H9 (cell line): ENCODE results near the gene PACSIN2. TPM values are rescaled to one million over a fixed set of nuclear protein-coding genes. Genes with fewer than 3 reads are reported as not detected.

Experiments
- DNase-seq: peaks from one replicate; pipeline ENCODE4 v3.0.0-alpha.2; 2017
- H2AFZ ChIP-seq: one replicate; pipeline ENCODE4 v1.6.1; 2013; ENCODE audit warnings: mild to moderate bottlenecking, low read length, control low read depth, moderate library complexity
- H2AK5ac ChIP-seq: 2 replicates; pipeline ENCODE4 v1.6.1; 2013; ENCODE audit warnings: low read length, control low read depth, mixed read lengths; ENCODE audit not compliant: insufficient read length
- H2BK120ac ChIP-seq: one replicate; pipeline ENCODE4 v1.6.1; 2013; ENCODE audit warnings: low read depth, mild to moderate bottlenecking, low read length, control low read depth, inconsistent platforms; ENCODE audit not compliant: poor library complexity, severe bottlenecking
- H2BK12ac ChIP-seq: 2 replicates; pipeline ENCODE4 v1.6.1; 2013; ENCODE audit warnings: low read length, control low read depth, mixed read lengths, low read depth; ENCODE audit not compliant: insufficient read length
- H2BK15ac ChIP-seq: 2 replicates; pipeline ENCODE4 v1.6.1; 2013; ENCODE audit warnings: low read depth, low read length, control low read depth
- H2BK20ac ChIP-seq: one replicate; pipeline ENCODE4 v1.6.1; 2013; ENCODE audit warnings: low read depth, mild to moderate bottlenecking, low read length, control low read depth, inconsistent platforms; ENCODE audit not compliant: poor library complexity, severe bottlenecking
- H2BK5ac ChIP-seq: 2 replicates; pipeline ENCODE4 v1.6.1; 2013; ENCODE audit warnings: low read length, control low read depth, mixed read lengths; ENCODE audit not compliant: insufficient read length
- H3K14ac ChIP-seq: 2 replicates; pipeline ENCODE4 v1.6.1; 2013; ENCODE audit warnings: low read length, control low read depth; ENCODE audit not compliant: insufficient read depth
- H3K18ac ChIP-seq: 2 replicates; pipeline ENCODE4 v1.6.1; 2013; ENCODE audit warnings: low read depth, mild to moderate bottlenecking, mixed read lengths, low read length, control low read depth; ENCODE audit not compliant: insufficient read length
- H3K23ac ChIP-seq: 2 replicates; pipeline ENCODE4 v1.6.1; 2013; ENCODE audit warnings: low read length, control low read depth, mixed read lengths, low read depth; ENCODE audit not compliant: insufficient read length
- H3K23me2 ChIP-seq: 2 replicates; pipeline ENCODE4 v1.6.1; 2013; ENCODE audit warnings: low read depth, mild to moderate bottlenecking, mixed read lengths, low read length, control low read depth; ENCODE audit not compliant: insufficient read length, poor library complexity, severe bottlenecking
- H3K27ac ChIP-seq: 2 replicates; pipeline ENCODE4 v1.5.1; 2013; ENCODE audit warnings: low read length, control low read depth, mixed read lengths, low read depth; ENCODE audit not compliant: insufficient read length
- H3K27me3 ChIP-seq: 2 replicates; pipeline ENCODE4 v1.6.1; 2013; ENCODE audit warnings: low read length, control low read depth, inconsistent platforms; ENCODE audit not compliant: insufficient read depth
- H3K4ac ChIP-seq: 2 replicates; pipeline ENCODE4 v1.6.1; 2013; ENCODE audit warnings: low read depth, mild to moderate bottlenecking, control low read depth, inconsistent platforms, low read length, moderate library complexity
- H3K4me1 ChIP-seq: 2 replicates; pipeline ENCODE4 v1.6.1; 2013; ENCODE audit warnings: low read length, control low read depth, inconsistent platforms; ENCODE audit not compliant: insufficient read depth
- H3K4me2 ChIP-seq: 2 replicates; pipeline ENCODE4 v1.6.1; 2013; ENCODE audit warnings: low read length, control low read depth, mixed read lengths; ENCODE audit not compliant: insufficient read length, insufficient read depth
- H3K56ac ChIP-seq: 2 replicates; pipeline ENCODE4 v1.6.1; 2013; ENCODE audit warnings: low read depth, mild to moderate bottlenecking, mixed read lengths, low read length, control low read depth; ENCODE audit not compliant: insufficient read length
- H3K79me1 ChIP-seq: 2 replicates; pipeline ENCODE4 v1.6.1; 2013; ENCODE audit warnings: low read depth, mild to moderate bottlenecking, moderate library complexity, low read length, control low read depth, inconsistent platforms; ENCODE audit not compliant: insufficient read depth, poor library complexity, severe bottlenecking
- H3K79me2 ChIP-seq: 2 replicates; pipeline ENCODE4 v1.6.1; 2013; ENCODE audit warnings: low read length, control low read depth, inconsistent platforms; ENCODE audit not compliant: insufficient read depth
- H3K9ac ChIP-seq: 2 replicates; pipeline ENCODE4 v1.6.1; 2013; ENCODE audit warnings: low read length, control low read depth, mixed read lengths; ENCODE audit not compliant: insufficient read length; ENCODE audit errors: extremely low read depth
- H3K9me3 ChIP-seq: one replicate; pipeline ENCODE4 v1.6.1; 2013; ENCODE audit warnings: low read depth, low read length, inconsistent platforms; ENCODE audit not compliant: control insufficient read depth
- H3T11ph ChIP-seq: one replicate; pipeline ENCODE4 v1.6.1; 2013; ENCODE audit warnings: mild to moderate bottlenecking, low read length, control low read depth, inconsistent platforms
- H4K20me1 ChIP-seq: one replicate; pipeline ENCODE4 v1.6.1; 2013; ENCODE audit not compliant: control insufficient read depth, insufficient read length, insufficient read depth
- H4K5ac ChIP-seq: 2 replicates; pipeline ENCODE4 v1.6.1; 2013; ENCODE audit warnings: low read depth, mild to moderate bottlenecking, mixed read lengths, low read length, control low read depth; ENCODE audit not compliant: insufficient read length
- H4K8ac ChIP-seq: replicated peaks from 2 replicates; pipeline ENCODE4 v1.6.1; 2013; ENCODE audit warnings: low read length, control low read depth, mixed read lengths, low read depth; ENCODE audit not compliant: insufficient read length
- H4K91ac ChIP-seq: 2 replicates; pipeline ENCODE4 v1.6.1; 2013; ENCODE audit warnings: low read depth, mild to moderate bottlenecking, moderate library complexity, mixed read lengths, low read length, control low read depth; ENCODE audit not compliant: insufficient read length
- H3K27ac Mint-ChIP-seq, 3 experiments: 2 replicates in 2 of 3; 3 replicates in 1 of 3; pipeline ENCODE4 v1.8.0; 2020 to 2021; ENCODE audit warnings: mixed read lengths in 3 of 3, mild to moderate bottlenecking in 1 of 3, moderate library complexity in 1 of 3
- H3K27me3 Mint-ChIP-seq: 2 replicates; pipeline ENCODE4 v1.8.0; 2021; ENCODE audit warnings: low read depth, mild to moderate bottlenecking, moderate library complexity, mixed read lengths
- H3K36me3 Mint-ChIP-seq, 3 experiments: 2 replicates in 2 of 3; 3 replicates in 1 of 3; pipeline ENCODE4 v1.8.0; 2020 to 2021; ENCODE audit warnings: low read depth in 3 of 3, mixed read lengths in 3 of 3; ENCODE audit not compliant: insufficient read depth in 1 of 3
- H3K4me1 Mint-ChIP-seq, 2 experiments: 2 replicates each; pipeline ENCODE4 v1.8.0; 2020; ENCODE audit warnings: mixed read lengths in 2 of 2
- H3K4me3 Mint-ChIP-seq, 2 experiments: 2 replicates in 1 of 2; 3 replicates in 1 of 2; pipeline ENCODE4 v1.8.0; 2020 to 2021; ENCODE audit warnings: mild to moderate bottlenecking in 2 of 2, mixed read lengths in 2 of 2, moderate library complexity in 1 of 2
- H3K9me3 Mint-ChIP-seq, 2 experiments: 2 replicates in 1 of 2; 3 replicates in 1 of 2; pipeline ENCODE4 v1.8.0; 2020; ENCODE audit warnings: mild to moderate bottlenecking in 2 of 2, mixed read lengths in 2 of 2, moderate library complexity in 1 of 2
- WGBS: extraction: QIAGEN DNeasy Blood & Tissue Kit; methylation state at CpG from one replicate; pipeline ENCODE4 v1.1.7; 2013; ENCODE audit warnings: missing lambda C conversion rate, low lambda C conversion rate, mixed read lengths; ENCODE audit not compliant: insufficient read length; ENCODE audit errors: extremely low coverage; 5-methylcytosine and 5-hydroxymethylcytosine counted together
- total RNA-seq: library from RNA; stranded (reverse); gene quantifications from 2 replicates; pipeline ENCODE4 v1.2.1, GENCODE V29; 2021
- TF ChIP-seq, protein P1 (sequence below): fragments of 200-600 bp; sonication (generic); conservative IDR thresholded peaks from 3 replicates; pipeline ENCODE4 v1.8.0; 2021; ENCODE audit warnings: antibody characterized with exemption, mild to moderate bottlenecking

Gene PACSIN2
- total RNA-seq, 1 experiment from 2014 or later, result 62.3 TPM

DNA sequence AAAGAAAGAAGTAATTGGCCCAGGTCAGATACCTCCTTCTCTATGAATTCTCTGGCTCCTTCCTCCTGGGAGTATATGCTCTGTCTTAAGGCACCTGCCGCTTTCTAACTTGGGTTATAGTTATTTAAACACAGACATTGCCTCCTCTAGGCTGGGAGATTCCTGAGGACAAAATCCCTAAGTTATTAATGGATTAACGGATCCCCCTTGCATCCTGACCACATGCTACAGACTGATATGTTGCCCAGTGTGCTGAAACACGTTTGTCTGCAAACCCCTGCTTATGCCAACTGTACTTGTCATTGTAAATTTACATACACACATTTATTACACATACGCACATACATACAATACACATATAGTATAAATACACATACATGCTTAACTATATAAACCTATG lies 35.3 kb downstream of the PACSIN2 start:
- H3K27ac Mint-ChIP-seq, result no peak overlapping the region
- H2BK120ac ChIP-seq, result no peak overlapping the region
- no peak overlapping the region for H3K4ac ChIP-seq
- H3K9me3 Mint-ChIP-seq, result peaks cover 0 to 2% of the 10 kb centered on the region in 2 experiments; a peak in 1 of 5 replicates
- H2BK20ac ChIP-seq, result no peak overlapping the region
- WGBS, result 100% methylated on average over 1 of the region's 4 CpGs
- H3K23ac ChIP-seq, result no peak overlapping the region
- H3K79me2 ChIP-seq, result peaks cover 5% of the 10 kb centered on the region; the same call in 1 of the 2 replicates
- no peaks in the 10 kb centered on the region for H4K20me1 ChIP-seq
- no peaks in the 10 kb centered on the region for H3K79me1 ChIP-seq
- H3K23me2 ChIP-seq, result no peaks in the 10 kb centered on the region
- no peak overlapping the region for H3K27ac ChIP-seq
- TF ChIP-seq, protein P1, sequence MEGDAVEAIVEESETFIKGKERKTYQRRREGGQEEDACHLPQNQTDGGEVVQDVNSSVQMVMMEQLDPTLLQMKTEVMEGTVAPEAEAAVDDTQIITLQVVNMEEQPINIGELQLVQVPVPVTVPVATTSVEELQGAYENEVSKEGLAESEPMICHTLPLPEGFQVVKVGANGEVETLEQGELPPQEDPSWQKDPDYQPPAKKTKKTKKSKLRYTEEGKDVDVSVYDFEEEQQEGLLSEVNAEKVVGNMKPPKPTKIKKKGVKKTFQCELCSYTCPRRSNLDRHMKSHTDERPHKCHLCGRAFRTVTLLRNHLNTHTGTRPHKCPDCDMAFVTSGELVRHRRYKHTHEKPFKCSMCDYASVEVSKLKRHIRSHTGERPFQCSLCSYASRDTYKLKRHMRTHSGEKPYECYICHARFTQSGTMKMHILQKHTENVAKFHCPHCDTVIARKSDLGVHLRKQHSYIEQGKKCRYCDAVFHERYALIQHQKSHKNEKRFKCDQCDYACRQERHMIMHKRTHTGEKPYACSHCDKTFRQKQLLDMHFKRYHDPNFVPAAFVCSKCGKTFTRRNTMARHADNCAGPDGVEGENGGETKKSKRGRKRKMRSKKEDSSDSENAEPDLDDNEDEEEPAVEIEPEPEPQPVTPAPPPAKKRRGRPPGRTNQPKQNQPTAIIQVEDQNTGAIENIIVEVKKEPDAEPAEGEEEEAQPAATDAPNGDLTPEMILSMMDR, result no peak
- no peak overlapping the region for H3K4me3 Mint-ChIP-seq
- H4K8ac ChIP-seq, result no peak overlapping the region
- no peak overlapping the region for H3K56ac ChIP-seq
- H3K4me2 ChIP-seq, result no peak overlapping the region
- no peak overlapping the region for H2AK5ac ChIP-seq
- no peaks in the 10 kb centered on the region for H3K27me3 ChIP-seq
- no peak overlapping the region for H3K14ac ChIP-seq
- no peak overlapping the region for H2BK15ac ChIP-seq
- H3T11ph ChIP-seq, result no peak overlapping the region
- peaks cover 37 to 43% of the 10 kb centered on the region in 2 experiments for H3K4me1 Mint-ChIP-seq
- no peaks in the 10 kb centered on the region for H3K9me3 ChIP-seq
- H4K91ac ChIP-seq, result no peak overlapping the region
- no peak for DNase-seq
- H3K4me1 ChIP-seq, result no peaks in the 10 kb centered on the region; the same call in 1 of the 2 replicates
- no peak overlapping the region for H2BK5ac ChIP-seq
- H3K9ac ChIP-seq, result no peak overlapping the region
- H2BK12ac ChIP-seq, result no peak overlapping the region
- H3K36me3 Mint-ChIP-seq, result peaks cover 2 to 5% (median 4%) of the 10 kb centered on the region in 3 experiments; a peak in 3 of 7 replicates
- no peaks in the 10 kb centered on the region for H3K27me3 Mint-ChIP-seq
- H4K5ac ChIP-seq, result no peak overlapping the region
- no peak overlapping the region for H2AFZ ChIP-seq
- no peak overlapping the region for H3K18ac ChIP-seq
